ENCODE measurements around the gene RNFT2.

The RNFT2 gene

DNA sequence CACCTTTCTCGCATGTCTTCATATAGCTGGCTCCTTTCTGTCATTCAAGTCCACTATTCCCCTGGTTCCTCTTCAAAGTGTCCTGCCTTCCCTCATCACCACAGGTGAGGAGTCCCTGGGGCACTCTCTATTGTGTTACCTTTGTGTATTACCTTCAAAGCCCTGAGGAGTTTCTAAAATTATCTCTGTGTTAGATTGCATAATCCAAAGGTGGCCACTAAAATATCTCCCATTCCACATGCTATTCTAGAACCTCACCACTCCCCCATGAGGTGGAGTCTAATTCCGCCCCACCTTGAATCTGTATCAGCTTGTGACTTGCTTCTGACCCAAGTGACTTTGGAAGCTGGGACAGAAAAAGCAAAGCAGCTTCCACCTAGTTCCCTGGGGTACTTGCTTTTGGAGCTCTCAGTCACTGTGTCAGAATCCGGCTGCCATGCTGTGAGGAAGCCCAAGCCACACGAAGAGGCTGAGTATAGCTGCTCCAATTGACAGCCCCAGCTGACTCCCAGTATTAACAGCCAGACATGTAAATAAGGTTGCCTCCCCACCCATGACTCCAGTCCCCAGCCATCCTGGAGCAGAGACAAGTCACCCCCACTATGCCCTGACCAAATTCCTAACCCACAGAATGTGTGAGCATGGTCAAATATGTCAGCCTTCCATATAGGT is 136.3 kb downstream of the RNFT2 start:
- H3K27me3 ChIP-seq (ENCODE audit: control insufficient read depth, insufficient read depth, low read length): peaks cover 12% of the 10 kb centered on the region
- H3K27ac ChIP-seq (ENCODE audit: low read length): no peak overlapping the region
- WGBS (ENCODE audit: insufficient coverage, insufficient read length): no CpG with 5 or more reads among the region's 4 CpGs
- no peak for DNase-seq (ENCODE audit: low read depth, low spot score)
- H3K4me3 ChIP-seq (ENCODE audit: low read length): no peak overlapping the region
- H3K4me1 ChIP-seq (ENCODE audit: control insufficient read depth, insufficient read depth, low read length): 0 out of 2 replicates have a peak, but pooled peaks cover 2% of the 10 kb centered on the region
- H3K36me3 ChIP-seq (ENCODE audit: control insufficient read depth, insufficient read depth, low read length): no peaks in the 10 kb centered on the region
- no peaks in the 10 kb centered on the region for H3K9me3 ChIP-seq (ENCODE audit: control insufficient read depth, insufficient read depth, low read length)

DNA sequence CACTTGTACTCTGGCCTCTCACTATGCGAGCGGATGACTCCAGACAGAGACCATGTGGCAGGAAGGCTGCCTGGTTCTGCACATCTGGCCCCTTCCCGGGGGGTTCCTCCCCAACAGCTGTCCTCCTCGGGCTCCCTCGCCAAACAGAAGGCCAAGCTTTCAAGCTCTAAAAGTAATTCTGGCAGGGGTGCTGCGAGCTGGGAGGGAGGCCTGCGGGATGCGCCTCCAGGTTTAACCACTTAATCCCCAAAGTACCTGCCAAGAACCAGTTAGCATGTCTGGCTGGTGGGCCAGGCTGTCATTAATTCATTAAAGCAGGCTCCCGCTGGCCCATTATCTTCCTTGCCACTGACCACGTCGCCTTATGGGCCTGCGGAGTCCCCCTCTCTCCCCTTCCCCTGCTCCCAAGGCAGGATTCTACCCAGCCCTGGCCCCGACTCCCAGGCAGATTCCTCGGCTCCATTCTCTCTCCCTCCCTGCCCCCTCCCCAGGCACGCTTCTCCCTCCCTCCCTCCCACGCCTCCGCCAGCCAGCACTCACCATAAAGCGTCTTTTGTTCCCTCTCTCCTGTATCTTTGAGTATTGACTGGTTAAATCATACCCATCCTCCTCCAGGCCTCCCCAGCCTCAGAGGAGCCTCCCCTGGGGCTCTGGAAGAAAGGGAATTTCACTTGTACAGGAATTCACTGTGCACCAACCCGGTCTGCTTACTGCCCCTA is 138.2 kb downstream of the RNFT2 start:
- no peak overlapping the region for H3K27ac ChIP-seq (ENCODE audit: low read length)
- H3K4me1 ChIP-seq (ENCODE audit: control insufficient read depth, insufficient read depth, low read length): peaks cover 5% of the 10 kb centered on the region
- no CpG with 5 or more reads among the region's 19 CpGs for WGBS (ENCODE audit: insufficient coverage, insufficient read length)

DNA sequence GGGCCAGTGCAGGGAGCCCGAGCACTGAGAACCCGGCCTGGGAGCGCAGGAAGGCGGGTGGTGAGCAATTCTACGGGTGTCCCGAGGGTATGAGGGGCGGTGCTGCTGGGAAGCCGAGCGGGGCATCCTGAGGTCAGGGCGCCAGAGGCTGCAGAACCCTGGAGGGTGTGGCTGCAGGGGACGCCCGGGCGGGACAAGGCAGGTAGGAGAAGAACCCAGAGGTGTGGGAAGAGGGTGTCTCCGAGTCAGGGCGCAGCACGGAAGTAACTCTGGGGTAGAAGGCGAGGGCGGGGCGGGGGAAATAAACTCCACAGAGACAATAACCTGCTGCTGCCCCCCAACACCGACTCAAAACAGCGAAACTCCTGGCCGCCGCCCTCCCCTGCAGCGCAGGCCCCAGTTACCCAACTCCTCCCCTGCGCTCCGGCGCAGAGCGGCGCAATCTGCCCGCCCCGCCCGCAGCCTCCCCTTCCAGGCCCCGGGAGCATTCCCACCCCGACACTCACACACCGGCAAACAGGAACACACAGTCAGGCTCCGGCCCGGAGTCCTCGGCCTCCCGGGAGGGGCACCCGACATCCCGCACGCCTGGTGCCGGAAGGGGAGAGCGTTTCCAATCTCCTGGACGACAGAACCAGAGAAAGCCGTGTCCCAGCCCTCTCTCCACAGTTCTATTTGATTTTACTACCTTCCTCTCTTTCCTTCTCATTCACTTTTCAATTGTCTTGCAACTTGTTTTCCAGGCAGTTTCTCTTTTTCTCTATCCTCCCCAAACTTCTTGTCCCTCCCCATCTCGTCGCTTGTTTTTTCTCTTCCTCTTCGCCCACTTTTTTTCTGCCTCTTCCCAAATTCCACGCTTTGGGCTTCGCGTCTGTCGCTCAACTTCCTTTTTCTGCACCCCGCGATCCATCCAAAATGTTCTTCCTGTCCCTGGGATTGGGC is 140.7 kb downstream of the RNFT2 start:
- no peak for DNase-seq (ENCODE audit: low read depth, low spot score)
- Histone ChIP-seq H3K27ac (ENCODE audit: low read length) (no peak overlapping the region), H3K4me1 (ENCODE audit: control insufficient read depth, insufficient read depth, low read length) (peaks cover 6% of the 10 kb centered on the region), H3K9me3 (ENCODE audit: control insufficient read depth, insufficient read depth, low read length) (no peaks in the 10 kb centered on the region), H3K27me3 (ENCODE audit: control insufficient read depth, insufficient read depth, low read length) (peaks cover 44% of the 10 kb centered on the region), H3K4me3 (ENCODE audit: low read length) (peak overlapping the region; percentile 26; the same call in 1 of the 2 replicates), H3K36me3 (ENCODE audit: control insufficient read depth, insufficient read depth, low read length) (no peaks in the 10 kb centered on the region)
- WGBS (ENCODE audit: insufficient coverage, insufficient read length): no CpG with 5 or more reads among the region's 55 CpGs

More for the DNA sequence above, 138.2 kb downstream of the RNFT2 start:
- Histone ChIP-seq H3K27me3 (ENCODE audit: control insufficient read depth, insufficient read depth, low read length) (peaks cover 25% of the 10 kb centered on the region), H3K4me3 (ENCODE audit: low read length) (no peak overlapping the region; the same call in 1 of the 2 replicates), H3K9me3 (ENCODE audit: control insufficient read depth, insufficient read depth, low read length) (no peaks in the 10 kb centered on the region), H3K36me3 (ENCODE audit: control insufficient read depth, insufficient read depth, low read length) (no peaks in the 10 kb centered on the region)
- no peak for DNase-seq (ENCODE audit: low read depth, low spot score)

DNA sequence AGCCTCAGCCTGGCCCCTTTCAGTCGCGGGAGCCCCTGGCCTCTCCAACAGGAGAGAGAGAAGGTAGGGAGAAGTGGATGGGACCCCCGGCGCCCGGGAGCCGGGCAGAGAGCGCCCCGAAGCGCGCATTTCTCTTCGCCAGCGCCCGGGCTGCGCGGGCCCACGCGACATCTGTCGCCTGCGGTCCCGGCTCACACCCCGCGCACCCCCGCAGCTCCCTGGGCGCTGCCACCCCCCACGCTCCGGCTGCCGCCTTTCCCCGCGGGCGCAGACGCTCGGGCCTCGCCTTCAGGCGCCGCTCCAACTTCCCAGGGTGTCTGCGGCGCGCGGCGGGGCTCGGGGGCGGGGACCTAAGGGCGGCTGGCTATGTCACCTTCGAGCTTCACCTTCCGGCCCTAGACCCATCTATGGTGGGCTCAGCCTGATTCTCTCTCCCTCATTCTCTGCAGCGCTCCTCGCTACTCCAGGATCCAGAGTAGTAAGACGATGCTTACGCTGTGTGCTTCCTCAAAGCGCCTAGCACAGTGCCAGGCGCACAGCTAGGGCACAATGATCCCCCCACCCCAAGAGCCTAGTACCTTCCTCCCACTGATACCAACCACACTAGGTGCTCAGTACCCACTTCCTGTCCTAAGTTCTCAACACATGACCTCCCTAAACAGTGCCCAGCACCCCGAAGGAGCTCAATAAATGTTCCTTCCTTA is 141.5 kb downstream of the RNFT2 start:
- H3K9me3 ChIP-seq (ENCODE audit: control insufficient read depth, insufficient read depth, low read length): no peaks in the 10 kb centered on the region
- no peak overlapping the region for H3K27ac ChIP-seq (ENCODE audit: low read length)
- H3K4me3 ChIP-seq (ENCODE audit: low read length): peak overlapping the region; percentile 62; the same call in 1 of the 2 replicates
- no CpG with 5 or more reads among the region's 52 CpGs for WGBS (ENCODE audit: insufficient coverage, insufficient read length)
- H3K36me3 ChIP-seq (ENCODE audit: control insufficient read depth, insufficient read depth, low read length): no peaks in the 10 kb centered on the region
- peaks cover 44% of the 10 kb centered on the region for H3K27me3 ChIP-seq (ENCODE audit: control insufficient read depth, insufficient read depth, low read length)
- peaks cover 6% of the 10 kb centered on the region for H3K4me1 ChIP-seq (ENCODE audit: control insufficient read depth, insufficient read depth, low read length)
- DNase-seq (ENCODE audit: low read depth, low spot score): no peak

DNA sequence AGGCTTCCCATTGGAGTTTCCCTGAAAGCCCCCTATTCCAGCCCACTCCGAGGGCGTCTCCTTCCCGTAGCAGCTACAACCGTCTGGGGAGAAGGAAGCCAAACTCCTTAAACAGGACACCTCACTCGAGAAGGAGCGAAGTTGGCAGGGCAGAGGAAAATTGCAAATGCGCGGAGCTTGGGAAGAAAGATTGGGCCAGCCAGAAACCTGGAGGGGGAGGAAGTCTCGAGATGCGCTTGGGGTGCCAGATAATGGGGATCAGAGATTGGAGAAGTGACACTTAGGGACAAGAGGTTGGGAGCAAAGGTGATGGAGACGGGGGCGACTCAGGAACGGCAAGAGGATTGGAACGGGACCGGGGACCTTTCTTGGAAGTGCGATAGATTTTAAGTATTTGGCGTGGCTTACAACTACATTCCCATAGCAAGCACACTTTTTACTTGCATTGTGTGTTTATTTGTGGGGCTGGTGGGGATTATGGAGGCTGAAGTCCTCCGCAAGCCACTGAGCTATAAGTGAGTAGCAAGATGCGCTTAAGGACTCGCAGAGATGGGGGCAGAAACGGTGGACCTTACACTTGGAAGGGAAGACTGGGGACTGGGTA is 142.2 kb downstream of the RNFT2 start:
- no peak for DNase-seq (ENCODE audit: low read depth, low spot score)
- H3K9me3 ChIP-seq (ENCODE audit: control insufficient read depth, insufficient read depth, low read length): no peaks in the 10 kb centered on the region
- peaks cover 44% of the 10 kb centered on the region for H3K27me3 ChIP-seq (ENCODE audit: control insufficient read depth, insufficient read depth, low read length)
- peak overlapping the region; percentile 62; the same call in 1 of the 2 replicates for H3K4me3 ChIP-seq (ENCODE audit: low read length)
- no peaks in the 10 kb centered on the region for H3K36me3 ChIP-seq (ENCODE audit: control insufficient read depth, insufficient read depth, low read length)
- no CpG with 5 or more reads among the region's 21 CpGs for WGBS (ENCODE audit: insufficient coverage, insufficient read length)
- peaks cover 6% of the 10 kb centered on the region for H3K4me1 ChIP-seq (ENCODE audit: control insufficient read depth, insufficient read depth, low read length)
- no peak overlapping the region for H3K27ac ChIP-seq (ENCODE audit: low read length)

DNA sequence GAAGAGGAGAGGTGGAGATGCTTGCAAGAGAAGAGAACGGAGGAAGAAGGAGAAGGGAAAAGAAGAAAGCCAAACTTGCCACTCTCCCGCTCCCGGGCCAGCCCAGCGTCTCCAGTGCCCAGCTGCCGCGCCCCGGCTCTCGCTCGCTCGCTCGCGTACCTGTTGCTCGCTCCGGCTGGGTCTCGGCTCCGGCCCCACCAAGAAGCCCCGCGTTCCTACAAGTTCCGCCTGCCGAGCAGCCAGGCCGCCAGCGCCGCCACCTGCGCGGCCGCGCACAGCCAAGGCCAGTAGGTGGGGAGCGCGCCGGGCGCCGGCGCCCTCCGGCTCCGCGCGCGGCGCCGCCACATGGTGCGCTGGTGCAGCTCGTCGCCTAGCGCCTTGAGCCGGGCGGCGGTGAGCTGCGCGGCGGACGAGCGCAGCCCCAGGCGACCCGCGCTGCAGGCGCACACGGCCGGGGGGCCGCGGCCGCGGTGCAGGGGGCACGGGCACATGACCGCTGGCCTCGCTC is 142.8 kb downstream of the RNFT2 start:
- H3K4me3 ChIP-seq (ENCODE audit: low read length): peak overlapping the region; percentile 62; the same call in 1 of the 2 replicates

DNA sequence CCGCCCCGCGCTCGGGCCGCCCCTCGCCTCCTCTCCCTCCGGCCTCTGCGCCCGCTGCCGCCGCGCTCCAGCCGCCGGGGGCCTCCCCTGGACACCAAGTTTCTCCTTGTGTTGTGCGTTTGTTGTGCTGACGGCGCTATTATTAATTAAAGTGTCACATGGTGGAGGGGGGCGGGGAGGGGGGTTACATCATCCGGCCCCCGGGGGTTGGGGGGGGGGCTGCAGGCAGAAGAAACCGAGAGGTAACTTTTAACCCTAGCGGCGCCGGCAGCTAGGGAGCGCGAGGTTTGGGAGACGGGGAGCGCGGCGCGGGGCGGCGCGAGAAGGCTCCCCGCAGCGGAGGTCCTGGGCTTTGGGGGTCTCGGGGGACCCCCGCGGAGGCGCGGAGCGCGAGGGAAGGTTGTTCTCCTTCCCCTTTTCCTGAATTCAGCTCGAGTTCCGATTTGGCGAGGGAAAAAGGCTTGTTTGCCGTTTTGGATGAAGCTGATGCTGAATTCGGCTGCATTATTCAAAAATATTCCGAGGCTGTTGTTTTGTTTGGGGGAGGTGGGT is 143.3 kb downstream of the RNFT2 start, which contains the start of gene HRK:
HRK (minus strand) TSS at position 117 of the 552 bp plus-strand sequence. CDS start 134 bp downstream, outside the sequence.
- Histone ChIP-seq H3K4me3 (ENCODE audit: low read length) (peak within 1 kb of the TSS; percentile 62; the same call in 1 of the 2 replicates), H3K36me3 (ENCODE audit: control insufficient read depth, insufficient read depth, low read length) (no peaks in the 10 kb centered on the region), H3K4me1 (ENCODE audit: control insufficient read depth, insufficient read depth, low read length) (peaks cover 6% of the 10 kb centered on the region), H3K27me3 (ENCODE audit: control insufficient read depth, insufficient read depth, low read length) (peaks cover 44% of the 10 kb centered on the region), H3K27ac (ENCODE audit: low read length) (no peak within 1 kb of the TSS), H3K9me3 (ENCODE audit: control insufficient read depth, insufficient read depth, low read length) (no peaks in the 10 kb centered on the region)
- no CpG with 5 or more reads among the region's 49 CpGs for WGBS (ENCODE audit: insufficient coverage, insufficient read length)
- DNase-seq (ENCODE audit: low read depth, low spot score): no peak

More for the DNA sequence above, 142.8 kb downstream of the RNFT2 start:
- DNase-seq (ENCODE audit: low read depth, low spot score): no peak
- Histone ChIP-seq H3K9me3 (ENCODE audit: control insufficient read depth, insufficient read depth, low read length) (no peaks in the 10 kb centered on the region), H3K27me3 (ENCODE audit: control insufficient read depth, insufficient read depth, low read length) (peaks cover 44% of the 10 kb centered on the region), H3K27ac (ENCODE audit: low read length) (no peak overlapping the region), H3K36me3 (ENCODE audit: control insufficient read depth, insufficient read depth, low read length) (no peaks in the 10 kb centered on the region), H3K4me1 (ENCODE audit: control insufficient read depth, insufficient read depth, low read length) (peaks cover 6% of the 10 kb centered on the region)
- WGBS (ENCODE audit: insufficient coverage, insufficient read length): no CpG with 5 or more reads among the region's 65 CpGs

DNA sequence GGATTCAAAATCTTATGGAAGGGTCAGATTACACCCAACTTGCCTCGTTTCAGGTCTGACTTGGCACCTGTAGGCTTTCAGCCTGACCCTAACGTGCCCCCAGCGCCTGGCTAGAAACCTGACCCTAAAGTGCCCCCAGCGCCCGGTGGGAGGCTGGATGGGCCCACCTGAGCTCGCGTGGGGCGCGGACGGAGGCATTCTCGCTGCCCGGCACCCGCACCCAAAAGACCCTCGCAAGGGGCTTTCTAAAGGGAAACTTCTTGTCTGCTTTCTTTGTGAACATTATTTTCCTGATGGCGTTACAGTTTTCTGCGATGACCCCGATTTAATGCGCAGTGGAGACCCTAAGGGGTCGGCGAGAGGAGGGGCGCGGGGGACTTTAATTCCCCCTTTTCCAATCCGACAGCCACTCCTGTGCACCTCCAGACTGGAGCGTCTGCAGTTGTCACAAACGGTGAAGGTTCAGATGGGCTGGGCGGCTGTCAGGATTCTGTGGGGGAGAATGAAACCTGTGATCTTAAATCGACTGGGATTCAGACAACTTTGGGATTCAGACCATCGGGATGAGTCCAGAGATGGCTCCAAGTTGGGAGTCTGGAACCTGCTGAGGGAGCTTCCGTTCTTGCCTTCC is 143.9 kb downstream of the RNFT2 start:
- Histone ChIP-seq H3K27ac (ENCODE audit: low read length) (no peak overlapping the region), H3K9me3 (ENCODE audit: control insufficient read depth, insufficient read depth, low read length) (no peaks in the 10 kb centered on the region), H3K36me3 (ENCODE audit: control insufficient read depth, insufficient read depth, low read length) (no peaks in the 10 kb centered on the region), H3K4me1 (ENCODE audit: control insufficient read depth, insufficient read depth, low read length) (peaks cover 4% of the 10 kb centered on the region), H3K27me3 (ENCODE audit: control insufficient read depth, insufficient read depth, low read length) (peaks cover 44% of the 10 kb centered on the region), H3K4me3 (ENCODE audit: low read length) (peak overlapping the region; percentile 57; the same call in 1 of the 2 replicates)
- DNase-seq (ENCODE audit: low read depth, low spot score): no peak
- WGBS (ENCODE audit: insufficient coverage, insufficient read length): no CpG with 5 or more reads among the region's 29 CpGs

DNA sequence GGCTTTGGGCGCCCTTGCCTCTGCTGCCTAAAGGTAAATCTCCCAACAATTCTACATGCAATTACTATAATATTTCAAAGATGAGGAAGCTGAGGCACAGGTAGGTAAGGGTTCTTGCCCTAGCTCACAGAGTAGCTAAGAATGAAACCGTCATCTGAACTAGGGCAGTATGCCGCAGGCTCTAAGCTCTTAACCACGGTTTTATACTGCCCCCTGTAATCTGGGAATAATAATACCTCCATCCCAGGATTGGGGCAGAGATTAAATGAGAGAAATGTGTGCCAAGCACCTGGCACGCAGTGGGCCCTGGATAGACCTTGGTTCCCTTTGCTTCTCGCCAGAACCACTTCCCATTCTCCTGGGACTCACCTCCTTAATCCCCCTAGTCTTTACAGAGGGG is 144.6 kb downstream of the RNFT2 start:
- Histone ChIP-seq H3K4me1 (ENCODE audit: control insufficient read depth, insufficient read depth, low read length) (peaks cover 4% of the 10 kb centered on the region), H3K36me3 (ENCODE audit: control insufficient read depth, insufficient read depth, low read length) (no peaks in the 10 kb centered on the region), H3K9me3 (ENCODE audit: control insufficient read depth, insufficient read depth, low read length) (no peaks in the 10 kb centered on the region), H3K4me3 (ENCODE audit: low read length) (no peak overlapping the region), H3K27me3 (ENCODE audit: control insufficient read depth, insufficient read depth, low read length) (peaks cover 44% of the 10 kb centered on the region), H3K27ac (ENCODE audit: low read length) (no peak overlapping the region)
- no CpG with 5 or more reads among the region's 6 CpGs for WGBS (ENCODE audit: insufficient coverage, insufficient read length)
- no peak for DNase-seq (ENCODE audit: low read depth, low spot score)

Measured in iPS DF 6.9 (cell line).